Measurements from ENCODE around the gene ATXN3L.
"Not testable (repeated sequence)": the region's sequence is repeated elsewhere in the genome, so short reads cannot be mapped to it uniquely, and the experiment has no call there.

ATXN3L gene

DNA sequence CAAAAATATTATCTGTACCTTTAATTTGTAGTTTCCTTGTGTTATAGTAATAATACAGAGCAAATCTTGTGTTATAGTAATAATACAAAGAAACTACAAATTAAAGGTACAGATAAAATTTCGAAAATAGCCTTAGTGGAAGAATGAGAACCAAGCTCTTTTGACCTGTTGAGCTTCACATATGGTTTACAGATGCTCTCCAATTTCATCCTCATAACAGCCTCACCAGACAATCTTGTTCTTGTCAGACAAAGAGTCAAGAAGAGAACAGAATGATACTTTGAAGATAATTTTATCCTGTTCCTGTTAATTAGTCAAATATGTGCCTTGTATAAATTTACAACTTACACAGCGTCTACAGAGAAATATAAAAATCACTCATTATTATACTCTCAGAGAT, 12.8 kb downstream of the ATXN3L start:
- no peak for DNase-seq (ENCODE audit: low read depth in 2 of 3, low spot score in 2 of 3)

DNA sequence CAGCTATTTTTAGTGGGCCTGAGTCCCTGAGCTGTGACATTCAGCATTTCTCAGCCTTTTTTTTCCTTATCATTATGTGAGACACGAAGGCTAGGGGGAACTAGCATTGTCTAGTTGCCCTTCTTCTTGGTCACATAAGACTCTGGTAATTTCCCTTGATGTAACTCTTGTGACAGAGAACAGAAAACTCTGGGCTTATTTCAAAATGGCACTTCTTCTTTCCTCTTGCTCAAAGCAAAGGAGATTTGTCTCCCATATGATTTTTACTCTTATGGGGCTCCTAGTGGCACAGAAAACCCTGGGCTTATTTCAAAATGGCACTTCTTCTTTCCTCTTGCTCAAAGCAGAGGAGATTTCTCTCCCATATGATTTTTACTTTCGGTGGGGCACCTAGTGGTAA, 14.7 kb downstream of the ATXN3L start:
- DNase-seq (ENCODE audit: low read depth in 2 of 3, low spot score in 2 of 3): no peak

DNA sequence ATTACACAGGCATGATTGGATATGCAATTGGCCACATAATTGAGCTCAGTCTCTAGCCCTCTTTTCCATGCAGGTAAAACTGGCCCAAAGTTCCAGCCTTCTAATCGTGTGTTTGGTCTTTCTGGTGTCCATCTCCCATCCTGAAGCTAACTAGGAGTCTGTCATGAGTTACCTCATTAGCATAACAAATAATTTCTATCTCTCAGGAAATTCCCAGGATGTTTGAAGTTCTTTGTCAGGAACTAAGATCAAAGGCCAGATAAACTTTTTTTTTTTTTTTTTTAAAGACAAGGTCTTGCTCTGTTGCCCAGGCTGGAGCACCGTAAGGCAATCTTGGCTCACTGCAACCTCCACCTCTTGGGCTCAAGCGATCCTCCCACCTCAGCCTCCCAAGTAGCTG, 15.8 kb downstream of the ATXN3L start:
- DNase-seq (ENCODE audit: low read depth in 2 of 3, low spot score in 2 of 3): no peak

DNA sequence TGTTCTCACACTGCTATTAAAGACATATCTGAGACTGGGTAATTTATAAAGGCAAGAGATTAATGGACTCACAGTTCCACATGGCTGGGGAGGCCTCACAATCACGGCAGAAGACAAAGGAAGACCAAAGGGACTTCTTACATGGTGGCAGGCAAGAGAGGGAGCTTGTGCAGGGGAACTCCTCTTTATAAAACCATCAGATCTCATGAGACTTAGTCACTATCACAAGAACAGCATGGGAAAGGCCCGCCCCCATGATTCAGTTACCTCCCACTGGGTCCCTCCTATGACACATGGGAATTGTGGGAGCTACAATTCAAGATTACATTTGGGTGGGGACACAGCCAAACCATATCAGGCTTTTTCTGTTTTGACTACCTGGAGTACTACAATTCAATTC, 16.6 kb downstream of the ATXN3L start:
- DNase-seq (ENCODE audit: low read depth in 2 of 3, low spot score in 2 of 3): not testable (repeated sequence)

DNA sequence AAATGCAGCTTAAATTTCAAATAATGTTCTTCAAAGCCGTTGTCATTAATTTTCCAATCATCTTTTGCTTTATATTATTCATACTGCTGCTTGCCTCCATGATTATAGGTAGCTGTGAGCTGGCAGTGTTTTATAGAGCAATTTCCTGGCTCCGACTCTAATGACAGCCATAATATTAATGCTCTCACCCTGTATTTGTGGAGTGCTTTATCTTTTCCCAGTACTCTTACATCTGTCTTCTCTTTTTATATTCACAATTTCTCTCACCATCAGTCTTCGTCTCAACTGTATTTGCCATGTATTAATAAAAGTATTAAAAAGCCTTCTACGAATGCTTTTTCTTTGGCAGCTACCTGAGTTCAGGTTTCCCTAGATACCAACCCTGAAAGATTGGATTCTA, 21.0 kb downstream of the ATXN3L start:
- no peak for DNase-seq (ENCODE audit: low read depth in 2 of 3, low spot score in 2 of 3)

DNA sequence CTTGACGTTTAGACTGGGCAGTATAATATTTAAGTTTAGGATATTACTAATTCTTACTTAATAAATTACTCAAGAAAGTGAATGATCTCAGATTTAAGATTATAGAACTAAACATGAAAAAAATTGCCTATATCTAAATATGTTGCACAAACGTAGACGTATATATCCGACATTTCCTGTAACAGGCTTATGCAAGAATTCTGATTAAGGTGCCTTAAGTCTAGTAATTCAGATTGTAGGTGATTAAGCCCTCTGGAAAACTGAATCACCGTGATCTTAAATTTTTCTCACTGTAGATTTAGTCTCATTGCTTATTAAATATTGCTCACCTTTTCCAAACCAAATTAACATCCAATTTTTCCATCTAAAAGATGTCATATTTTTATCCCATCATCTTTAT, 24.0 kb downstream of the ATXN3L start:
- DNase-seq (ENCODE audit: low read depth in 2 of 3, low spot score in 2 of 3): no peak

DNA sequence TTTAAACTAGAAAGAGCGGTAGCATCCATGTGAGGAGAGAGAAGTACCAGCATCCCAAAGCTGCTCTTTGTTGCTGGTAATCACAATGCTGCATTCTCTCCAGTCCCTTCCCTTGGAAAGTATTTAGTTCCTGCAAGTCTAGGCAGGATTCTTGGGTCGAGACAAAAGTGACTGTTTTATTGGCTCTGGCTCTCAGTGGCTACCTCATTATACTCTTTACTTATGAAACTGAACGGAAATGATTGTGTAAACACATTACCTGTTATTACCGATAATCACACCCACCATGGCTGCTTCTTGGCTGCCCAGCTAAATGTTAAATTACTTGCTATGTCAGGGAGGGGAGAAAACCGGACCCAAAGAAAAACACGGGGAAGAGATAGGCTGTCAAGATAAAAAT, 26.2 kb downstream of the ATXN3L start:
- DNase-seq (ENCODE audit: low read depth in 2 of 3, low spot score in 2 of 3): no peak

DNA sequence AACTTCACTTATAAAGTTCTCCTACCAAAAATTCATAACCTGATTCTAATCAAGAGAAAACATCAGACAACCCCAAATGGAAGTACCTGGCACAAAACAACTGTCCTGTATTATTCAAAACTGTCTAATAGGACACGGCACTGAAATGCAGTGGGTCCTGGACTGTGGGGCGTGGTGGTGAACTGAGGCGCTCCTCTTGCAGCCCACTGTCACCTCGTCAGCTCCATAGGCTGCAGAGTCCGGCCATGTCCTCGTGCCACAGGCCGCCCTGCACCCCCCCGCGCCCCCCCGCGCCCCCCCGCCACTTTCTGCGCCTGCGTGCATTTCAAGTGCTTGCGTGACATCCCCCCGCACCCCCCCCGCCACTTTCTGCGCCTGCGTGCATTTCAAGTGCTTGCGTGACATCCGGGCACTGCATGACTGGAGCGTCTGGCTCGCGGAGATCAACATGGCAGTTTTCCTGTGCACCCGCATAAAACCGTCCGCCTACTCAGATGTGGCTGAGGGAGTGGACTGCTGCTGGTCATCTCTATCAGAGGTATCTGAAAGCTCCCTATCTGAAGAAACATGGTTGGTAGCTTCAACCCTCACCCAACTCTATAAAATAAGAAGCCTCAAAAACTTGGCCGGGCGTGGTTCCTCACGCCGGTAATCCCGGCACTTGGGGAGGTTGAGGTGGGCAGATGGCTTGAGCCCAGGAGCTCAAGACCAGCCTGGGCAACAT, 28.8 kb downstream of the ATXN3L start:
- DNase-seq (ENCODE audit: low read depth in 2 of 3, low spot score in 2 of 3): no peak

DNA sequence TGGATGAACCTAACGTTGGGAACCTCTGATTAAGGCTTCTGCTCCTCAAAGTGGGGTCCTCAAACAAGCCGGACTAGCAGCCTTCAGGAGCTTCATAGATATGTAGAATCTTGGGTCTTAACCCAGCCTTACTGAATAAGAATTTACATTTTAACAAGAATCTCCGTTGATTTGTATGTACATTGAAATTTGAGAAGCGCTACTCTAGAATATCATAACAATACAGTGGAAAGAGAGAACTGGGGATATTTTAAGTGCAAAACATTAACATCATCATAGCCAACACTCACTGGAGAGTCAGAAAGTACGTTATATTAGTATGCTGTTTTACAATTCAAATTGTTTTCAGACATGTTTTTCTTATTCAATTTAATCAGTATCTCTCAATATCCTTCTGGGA, 31.2 kb downstream of the ATXN3L start:
- DNase-seq (ENCODE audit: low read depth in 2 of 3, low spot score in 2 of 3): no peak

DNA sequence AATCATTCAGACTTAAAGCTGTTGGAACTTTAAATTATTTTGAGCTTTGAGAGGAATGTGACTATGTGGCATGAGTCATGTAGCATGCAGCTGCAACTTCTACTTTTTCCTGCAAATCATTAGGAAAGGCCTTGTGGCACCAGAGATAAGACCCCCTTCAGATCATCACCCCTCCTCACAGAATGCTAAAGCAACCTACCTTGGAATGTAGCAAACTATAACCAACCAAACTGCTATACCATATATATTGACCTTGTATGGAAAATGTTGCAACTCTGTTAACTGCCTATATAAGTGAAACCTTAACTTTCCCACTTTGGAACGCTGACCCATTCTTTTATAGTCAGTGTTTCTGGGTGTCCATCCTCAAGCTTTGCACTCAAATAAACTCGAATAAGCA, 32.0 kb downstream of the ATXN3L start:
- no peak for DNase-seq (ENCODE audit: low read depth in 2 of 3, low spot score in 2 of 3)

DNA sequence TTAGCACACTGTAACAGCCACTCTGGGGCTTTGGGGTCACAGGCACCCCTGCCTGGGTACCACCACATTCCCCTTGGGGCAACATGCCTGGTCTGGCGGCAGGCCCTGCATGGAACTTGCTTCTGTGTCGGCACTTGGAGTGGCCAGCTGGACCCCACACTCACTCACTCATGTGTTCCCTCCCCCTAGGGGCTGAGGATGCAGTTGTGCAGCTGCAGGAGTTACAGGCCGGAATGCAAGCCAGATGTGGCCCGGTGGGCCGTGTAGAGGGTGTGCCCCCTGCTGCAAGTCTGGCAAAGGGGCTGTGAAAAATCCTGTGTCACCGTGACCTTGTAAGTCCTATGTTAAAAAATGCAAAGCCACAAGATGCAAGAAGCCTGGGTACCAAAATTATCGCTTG, 34.2 kb downstream of the ATXN3L start:
- DNase-seq (ENCODE audit: low read depth in 2 of 3, low spot score in 2 of 3): no peak

DNA sequence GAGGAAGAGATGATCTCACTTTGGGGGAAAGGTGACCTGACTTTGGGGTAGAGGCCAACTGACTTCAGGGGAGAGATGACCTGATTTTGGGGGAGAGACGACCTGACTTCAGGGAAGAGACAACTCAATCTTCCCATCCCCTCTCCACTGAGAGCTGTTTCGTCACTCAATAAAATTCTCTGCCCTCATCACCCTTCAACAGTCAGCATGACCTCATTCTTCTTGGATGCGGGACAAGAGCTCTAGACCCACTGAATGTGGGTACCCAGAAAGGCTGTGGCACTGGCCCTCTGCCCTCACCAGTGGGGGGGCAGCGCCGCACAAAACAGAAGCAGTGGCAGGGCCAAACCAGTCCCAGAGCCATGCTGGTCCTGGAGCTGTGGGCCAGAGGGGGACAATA, 34.6 kb downstream of the ATXN3L start:
- no peak for DNase-seq (ENCODE audit: low read depth in 2 of 3, low spot score in 2 of 3)

DNA sequence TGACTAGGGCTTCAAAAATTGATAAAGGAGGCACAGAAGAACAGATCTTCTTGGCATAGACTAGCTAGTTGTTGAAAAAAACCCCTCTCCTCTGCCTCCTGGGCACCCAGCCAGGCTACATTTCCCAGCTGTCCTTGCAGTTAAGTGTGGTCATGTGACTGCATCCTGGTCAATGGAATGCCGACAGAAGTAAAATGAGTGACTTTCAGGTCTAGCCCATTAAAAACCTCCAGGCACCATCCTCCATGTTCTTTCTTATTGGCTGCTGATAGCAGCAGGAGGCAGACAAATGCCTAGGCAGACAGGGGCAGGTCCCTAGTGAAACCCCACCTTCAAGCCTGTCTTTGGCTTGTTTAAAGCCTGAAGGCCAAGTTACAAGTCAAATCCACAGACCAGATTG, 35.3 kb downstream of the ATXN3L start:
- no peak for DNase-seq (ENCODE audit: low read depth in 2 of 3, low spot score in 2 of 3)

DNA sequence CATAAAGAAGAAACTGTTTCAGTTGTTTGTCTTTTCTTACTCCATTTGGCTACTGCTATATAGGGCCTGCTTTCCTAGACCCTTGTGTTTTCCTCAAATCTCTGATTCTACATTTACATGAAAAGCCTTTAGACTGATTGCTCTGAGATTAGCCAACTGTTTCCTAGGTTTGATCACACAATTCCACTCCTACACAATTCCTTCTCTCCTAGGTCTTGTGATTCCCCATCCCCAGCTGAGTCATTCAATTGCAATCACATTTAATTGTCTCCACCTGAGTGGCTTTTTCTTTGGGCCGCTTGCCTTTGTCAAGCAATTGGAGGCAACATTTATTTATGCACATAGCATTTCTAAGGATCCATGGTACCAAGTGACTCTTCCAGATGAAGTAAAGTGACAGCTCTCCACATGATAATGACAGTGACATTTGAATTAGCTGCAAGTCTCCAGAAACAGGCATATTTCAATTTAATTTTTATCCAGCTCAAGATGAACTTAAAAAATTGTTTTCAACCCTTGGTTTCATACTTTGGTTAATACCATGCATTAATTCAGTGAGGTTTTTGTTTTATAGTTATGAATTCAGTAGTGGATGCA, 35.8 kb downstream of the ATXN3L start:
- DNase-seq (ENCODE audit: low read depth in 2 of 3, low spot score in 2 of 3): no peak

DNA sequence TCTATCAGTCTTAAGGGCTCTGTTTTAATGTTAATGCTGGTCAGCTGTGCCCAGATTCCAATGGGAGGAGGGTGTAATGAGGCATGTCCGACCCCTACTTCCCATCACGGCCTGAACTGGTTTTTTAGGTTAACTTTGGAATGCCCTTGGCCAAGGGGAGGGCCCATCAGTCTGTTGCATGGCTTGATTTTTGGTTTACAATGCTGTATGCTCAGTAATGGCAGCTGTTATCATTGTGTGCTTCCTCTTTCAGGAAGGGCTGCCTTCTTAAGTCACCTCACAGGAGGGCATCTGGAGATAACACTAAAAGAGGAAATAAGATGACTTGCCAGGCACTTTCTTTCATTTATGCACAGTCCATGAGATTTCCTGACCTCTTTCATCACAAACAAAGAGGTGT, 36.3 kb downstream of the ATXN3L start:
- no peak for DNase-seq (ENCODE audit: low read depth in 2 of 3, low spot score in 2 of 3)

DNA sequence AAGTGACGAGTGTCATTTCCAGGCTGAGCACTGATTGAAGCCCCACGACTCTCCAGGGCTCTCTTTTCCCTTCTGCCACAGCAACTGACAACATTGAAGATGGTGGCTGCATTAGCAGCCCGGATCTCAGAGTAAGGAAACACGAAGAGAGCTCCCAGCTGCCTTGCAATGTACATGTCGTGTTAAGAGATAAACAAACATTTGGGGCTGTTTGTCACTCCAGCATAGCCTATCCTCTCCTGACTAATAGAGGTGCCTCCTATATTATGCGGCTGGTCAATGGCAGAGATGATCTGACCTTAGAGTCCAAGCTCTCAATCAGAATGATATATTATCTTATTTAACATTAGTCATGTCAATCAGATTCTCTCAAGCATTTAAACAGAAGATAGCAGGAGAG, 38.6 kb downstream of the ATXN3L start:
- DNase-seq (ENCODE audit: low read depth in 2 of 3, low spot score in 2 of 3): no peak

DNA sequence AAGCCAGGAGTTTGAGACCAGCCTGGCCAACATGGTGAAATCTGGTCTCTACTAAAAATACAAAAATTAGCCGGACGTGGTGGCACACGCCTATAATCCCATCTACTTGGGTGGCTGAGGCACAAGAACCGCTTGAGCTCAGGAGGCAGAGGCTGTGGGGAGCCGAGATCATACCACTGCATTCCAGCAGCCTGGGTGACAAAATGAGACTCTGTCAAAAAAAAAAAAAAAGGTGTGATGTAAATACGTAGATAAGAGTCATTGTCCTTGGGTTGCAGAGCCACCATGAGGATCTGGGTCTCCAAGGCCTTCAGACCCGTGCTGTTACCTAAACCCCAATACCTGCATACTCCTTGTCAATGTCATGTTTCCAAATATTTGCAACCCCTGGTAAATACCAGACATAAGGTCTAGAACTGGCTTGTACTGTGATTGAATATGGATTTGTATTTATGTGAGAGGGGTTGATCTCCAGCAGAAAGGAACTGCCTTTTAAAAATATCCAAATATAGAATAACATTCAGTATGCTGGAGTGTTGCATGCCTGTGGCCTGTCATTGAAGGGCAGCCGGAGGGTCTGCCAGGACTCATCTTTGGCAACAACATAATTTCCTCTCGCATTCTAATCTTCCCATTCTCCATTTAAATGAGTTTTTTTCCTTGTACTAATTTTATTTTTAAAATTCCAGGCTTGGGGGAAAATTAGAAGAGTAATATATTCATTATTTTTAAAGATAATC, 40.4 kb downstream of the ATXN3L start:
- no peak for DNase-seq (ENCODE audit: low read depth in 2 of 3, low spot score in 2 of 3)

DNA sequence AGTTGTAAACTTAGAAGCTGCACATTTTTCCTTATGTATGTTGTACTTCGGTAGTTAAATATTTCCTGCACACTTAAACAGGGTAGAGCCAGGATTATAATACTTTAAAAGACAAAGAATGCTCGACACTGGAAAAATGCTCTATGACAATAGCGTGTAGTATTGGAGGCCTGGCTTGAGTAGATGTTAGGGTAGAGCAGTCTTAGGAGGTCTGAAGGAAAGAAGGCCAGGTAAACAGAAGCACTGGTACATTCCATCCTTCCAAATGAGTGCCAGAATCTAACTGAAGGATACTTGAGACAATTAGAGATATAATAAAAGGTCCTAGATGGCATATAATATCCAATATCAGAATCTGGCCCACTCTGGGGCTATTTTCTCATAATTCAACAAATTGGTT, 42.3 kb downstream of the ATXN3L start:
- DNase-seq (ENCODE audit: low read depth in 2 of 3, low spot score in 2 of 3): no peak

DNA sequence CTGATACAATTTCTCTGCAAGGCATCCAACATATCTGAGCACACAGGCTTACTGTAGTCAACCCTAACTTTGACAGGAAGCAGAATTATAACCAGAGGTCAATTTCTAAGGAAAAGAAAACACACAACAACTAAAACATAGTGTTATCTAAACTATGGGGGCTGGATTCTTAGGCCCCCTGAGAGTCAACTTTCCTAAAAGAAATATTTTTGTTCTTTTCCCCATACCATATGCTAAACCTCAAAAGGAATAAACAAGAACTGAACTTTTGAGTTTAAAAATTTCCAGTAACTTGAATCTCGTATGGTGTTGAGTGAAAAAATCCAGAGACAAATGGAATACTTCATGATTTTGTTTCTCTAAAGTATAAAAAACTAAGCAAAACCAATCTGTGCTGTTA, 42.9 kb downstream of the ATXN3L start:
- DNase-seq (ENCODE audit: low read depth in 2 of 3, low spot score in 2 of 3): no peak

DNA sequence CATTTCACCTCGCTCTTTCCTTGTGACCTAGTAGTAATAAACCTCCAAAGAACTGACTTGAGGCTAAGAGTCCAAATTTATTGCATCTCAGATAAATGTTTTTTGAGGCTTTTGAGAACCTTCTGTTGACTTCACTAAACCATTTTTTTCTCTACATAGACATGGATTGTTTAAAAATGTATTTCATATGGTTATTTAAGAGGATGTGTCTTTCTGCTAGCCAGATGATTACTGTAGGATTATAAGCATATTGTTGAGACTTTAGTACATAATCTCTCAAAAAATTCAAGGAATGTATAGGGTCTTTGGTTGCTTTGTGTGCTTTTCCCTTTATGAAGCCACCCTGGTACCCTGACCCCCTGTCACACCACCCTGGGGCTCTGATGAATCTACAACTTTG, 44.8 kb downstream of the ATXN3L start:
- no peak for DNase-seq (ENCODE audit: low read depth in 2 of 3, low spot score in 2 of 3)

DNA sequence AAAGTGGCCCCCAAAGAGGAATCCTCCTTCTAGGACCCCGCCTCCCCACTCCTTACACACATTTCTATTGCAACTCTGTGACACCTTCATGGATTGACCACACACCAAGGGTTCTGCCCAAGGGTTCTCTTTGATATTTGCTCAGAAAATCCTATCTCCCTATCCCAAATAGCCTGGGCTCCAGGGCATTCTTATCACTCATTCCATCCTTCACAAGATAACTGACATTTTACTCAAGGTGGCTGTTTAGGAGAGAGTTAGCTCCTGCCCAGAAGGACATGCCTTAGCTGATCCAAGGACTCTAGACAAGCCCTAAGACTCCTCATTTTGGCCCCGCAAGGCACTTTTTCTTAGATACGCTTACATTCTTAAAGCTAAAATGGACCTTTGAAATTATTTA, 47.4 kb downstream of the ATXN3L start:
- no peak for DNase-seq (ENCODE audit: low read depth in 2 of 3, low spot score in 2 of 3)

DNA sequence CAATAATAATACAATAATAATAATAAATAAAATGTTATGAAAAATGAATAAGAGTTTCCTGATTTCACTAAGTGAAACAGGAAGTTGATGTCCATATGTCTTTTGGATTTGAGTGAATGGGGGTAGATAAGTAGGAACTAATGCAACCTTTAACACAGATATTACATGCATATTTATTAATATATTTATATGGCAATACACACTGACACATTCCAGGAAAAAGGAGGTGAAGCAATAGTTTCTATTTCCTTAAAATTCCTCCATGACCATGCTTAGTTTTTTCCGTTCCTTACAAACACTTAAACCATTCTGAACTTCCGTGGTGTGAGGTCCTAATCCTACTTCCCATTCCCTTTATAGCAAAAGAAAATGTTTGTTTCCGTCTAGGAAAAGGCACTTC, 48.3 kb downstream of the ATXN3L start:
- no peak for DNase-seq (ENCODE audit: low read depth in 2 of 3, low spot score in 2 of 3)

DNA sequence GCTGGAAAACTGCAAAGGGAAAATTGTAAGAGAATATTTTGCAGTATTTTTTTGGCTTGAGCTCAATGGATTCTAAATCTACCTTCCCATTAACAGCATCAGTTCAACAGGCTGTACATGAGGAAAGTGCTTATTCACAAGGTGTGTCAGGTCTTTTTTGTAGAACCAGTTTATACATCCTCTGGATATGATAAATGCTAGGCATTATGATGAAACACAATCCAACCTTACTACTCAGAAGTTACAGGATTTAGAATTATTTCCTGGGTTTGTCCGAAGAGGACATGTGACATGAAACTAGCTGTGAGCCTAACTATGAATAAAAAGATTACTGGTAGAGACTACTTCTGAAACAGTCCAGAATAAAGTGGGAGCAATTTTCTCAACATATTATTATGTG, 49.5 kb downstream of the ATXN3L start:
- DNase-seq (ENCODE audit: low read depth in 2 of 3, low spot score in 2 of 3): no peak

Data from activated CD8-positive, alpha-beta memory T cell treated with anti-CD3 and anti-CD28 coated beads for 48 hours (primary cell).